ENCODE results near the gene DUS1L.
"Not testable (repeated sequence)": the region's sequence is repeated elsewhere in the genome, so short reads cannot be mapped to it uniquely, and the experiment has no call there.

Gene DUS1L

GRCh38 chr17:82043507-82043906, 22.1 kb downstream of the DUS1L start:
- no peak for DNase-seq (ENCODE audit: low read depth in 2 of 2, low spot score in 1 of 2)

GRCh38 chr17:82042649-82043048, 23.0 kb downstream of the DUS1L start:
- DNase-seq (ENCODE audit: low read depth in 2 of 2, low spot score in 1 of 2), result no peak

GRCh38 chr17:82041144-82041814, 24.3 kb downstream of the DUS1L start:
- no peak for DNase-seq (ENCODE audit: low read depth in 2 of 2, low spot score in 1 of 2)

DNA sequence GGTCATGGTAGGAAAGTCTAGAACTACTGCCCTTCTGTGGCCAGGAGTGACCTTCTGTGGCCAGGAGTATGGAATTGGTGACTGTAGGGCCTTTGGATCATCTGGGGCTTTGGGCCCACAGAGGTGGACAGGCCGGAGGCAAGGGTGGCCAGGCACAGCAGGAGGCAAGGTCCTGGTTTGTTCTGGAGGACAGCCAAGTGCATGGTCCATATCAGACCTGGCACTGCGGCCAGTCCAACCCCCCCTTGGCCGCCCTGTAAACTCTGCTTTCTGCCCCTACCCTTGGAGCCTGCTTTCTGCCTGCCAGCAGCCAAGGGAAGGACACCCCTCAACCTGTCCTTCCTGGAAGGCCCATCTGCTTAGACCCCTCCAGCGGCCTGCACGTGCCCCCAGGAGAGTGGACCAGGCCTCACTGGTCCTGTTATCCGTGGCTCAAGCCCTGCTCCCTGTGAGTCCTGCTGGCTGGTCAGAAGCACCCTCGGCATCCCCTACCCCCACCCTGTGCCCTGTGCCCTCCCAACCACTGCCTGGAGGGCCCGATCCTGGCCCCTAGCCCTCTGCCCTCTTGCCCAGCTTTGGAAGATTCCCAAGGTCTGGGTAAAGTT, 25.8 kb downstream of the DUS1L start:
- DNase-seq (ENCODE audit: low read depth in 2 of 2, low spot score in 1 of 2), result no peak

- not testable (repeated sequence) for DNase-seq (ENCODE audit: low read depth in 2 of 2, low spot score in 1 of 2)
Measured at GRCh38 chr17:82038796-82039409, 26.7 kb downstream of the DUS1L start.

GRCh38 chr17:82037889-82038195, 27.8 kb downstream of the DUS1L start:
- no peak for DNase-seq (ENCODE audit: low read depth in 2 of 2, low spot score in 1 of 2)

- peak; percentile 82 to 90 for DNase-seq (ENCODE audit: low read depth in 2 of 2, low spot score in 1 of 2)
Measured at GRCh38 chr17:82037092-82037888, 28.3 kb downstream of the DUS1L start, which contains the start of gene DCXR. Gene DCXR (minus strand): TSS chr17:82037697. CDS start chr17:82037682, 15 bp downstream.

DNA sequence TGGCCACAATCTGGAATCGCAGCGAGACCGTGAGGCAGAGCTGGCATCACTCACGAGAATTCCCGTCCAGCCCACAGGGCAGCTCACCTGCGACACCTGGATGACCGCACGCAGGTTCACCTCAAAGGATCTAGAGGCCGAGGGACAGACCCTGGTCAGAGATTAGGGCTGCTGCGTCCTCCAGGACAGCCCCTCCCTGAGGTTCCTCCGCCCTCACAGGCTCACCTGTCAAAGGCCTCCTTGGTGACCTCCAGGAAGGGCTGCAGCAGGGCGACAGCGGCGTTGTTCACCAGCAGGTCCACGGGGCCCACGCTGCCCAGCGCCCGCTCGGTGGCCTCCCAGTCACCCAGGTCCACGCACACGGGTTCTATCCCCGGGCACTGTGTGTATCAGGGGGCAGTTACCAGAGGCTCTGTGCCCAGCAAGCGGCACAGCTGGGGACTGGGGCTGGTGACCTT, 28.9 kb downstream of the DUS1L start:
- no peak for DNase-seq (ENCODE audit: low read depth in 2 of 2, low spot score in 1 of 2)

DNA sequence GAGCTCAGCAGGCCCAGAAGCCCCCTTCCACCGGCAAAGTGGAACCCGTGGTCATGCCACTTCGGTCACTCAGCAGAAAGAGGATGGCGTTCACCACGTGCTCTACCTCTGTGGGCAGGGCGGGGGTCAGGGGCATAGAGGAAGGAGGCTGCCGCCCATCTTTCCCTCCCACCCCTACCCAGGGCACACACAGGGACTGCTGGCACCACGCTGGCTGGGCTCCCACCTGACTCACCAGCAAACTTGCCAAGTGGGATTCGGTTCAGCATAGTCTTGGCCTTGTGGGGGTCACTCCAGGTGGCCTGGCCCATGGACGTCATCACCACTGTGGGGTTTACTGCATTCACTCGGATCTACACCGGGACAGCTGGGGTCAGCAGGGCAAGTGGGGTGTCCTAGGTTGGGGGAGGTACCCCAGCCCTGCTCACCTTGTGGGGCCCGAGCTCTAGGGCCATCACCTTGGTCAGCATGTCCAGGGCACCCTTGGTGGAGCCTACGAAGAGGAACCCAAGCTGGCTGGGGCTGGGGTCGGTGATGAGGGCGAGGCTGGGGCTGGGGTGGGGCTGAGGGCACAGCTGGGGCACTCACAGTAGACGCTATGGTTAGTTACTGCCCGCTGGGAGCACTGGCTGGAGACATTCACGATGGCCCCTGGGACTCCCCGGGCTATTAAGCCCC, 29.5 kb downstream of the DUS1L start:
- DNase-seq (ENCODE audit: low read depth in 2 of 2, low spot score in 1 of 2), result no peak

DNA sequence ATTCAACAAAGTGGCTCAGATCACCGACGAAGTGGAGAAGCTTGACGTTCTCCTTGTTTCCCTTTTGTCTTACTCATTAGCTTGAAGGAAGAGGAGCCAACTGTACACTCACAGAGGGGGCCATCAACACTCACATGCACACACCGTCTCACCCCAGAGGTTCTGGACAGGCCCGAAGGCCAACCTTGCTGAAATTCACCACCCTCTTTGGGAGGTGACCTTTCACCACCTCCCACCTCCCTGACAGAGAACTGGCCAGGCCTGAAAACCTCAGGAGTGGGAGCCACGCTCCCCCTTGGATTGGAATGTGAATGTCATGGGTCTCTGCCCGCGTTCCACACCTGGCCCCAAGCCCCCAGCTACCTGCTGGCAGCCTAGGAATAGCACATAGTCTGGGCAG, 30.1 kb downstream of the DUS1L start:
- no peak for DNase-seq (ENCODE audit: low read depth in 2 of 2, low spot score in 1 of 2)

DNA sequence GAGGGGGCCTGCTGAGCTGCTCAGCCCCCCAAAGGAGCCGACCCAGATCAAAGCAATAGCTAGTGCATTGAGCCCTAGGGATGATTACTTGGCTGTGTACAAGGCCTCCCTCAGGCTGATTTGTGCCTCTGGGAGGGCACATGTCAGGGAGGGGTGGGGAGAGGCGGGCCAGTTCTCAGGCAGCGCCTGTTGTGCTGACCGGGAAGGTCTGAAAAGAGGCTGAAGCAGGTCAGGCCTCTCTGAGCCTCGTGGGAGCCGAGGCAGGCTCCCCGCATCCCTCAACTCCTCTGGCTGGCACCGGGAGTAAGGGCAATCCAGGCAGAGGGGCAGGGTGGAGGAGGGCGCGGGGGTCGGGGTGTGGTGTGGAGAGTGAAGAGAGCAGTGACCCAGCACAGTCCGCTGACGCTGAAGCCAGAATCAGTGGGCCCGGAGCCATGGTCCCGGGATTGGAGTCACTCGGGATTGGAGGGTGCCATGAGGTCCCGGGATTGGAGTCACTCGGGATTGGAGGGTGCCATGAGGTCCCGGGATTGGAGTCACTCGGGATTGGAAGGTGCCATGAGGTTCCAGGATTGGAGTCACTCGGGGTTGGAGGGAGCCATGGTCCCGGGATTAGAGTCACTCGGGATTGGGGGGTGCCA, 31.1 kb downstream of the DUS1L start:
- no peak for DNase-seq (ENCODE audit: low read depth in 2 of 2, low spot score in 1 of 2)

- no peak for DNase-seq (ENCODE audit: low read depth in 2 of 2, low spot score in 1 of 2)
Measured at GRCh38 chr17:82033359-82034085, 32.1 kb downstream of the DUS1L start.

DNA sequence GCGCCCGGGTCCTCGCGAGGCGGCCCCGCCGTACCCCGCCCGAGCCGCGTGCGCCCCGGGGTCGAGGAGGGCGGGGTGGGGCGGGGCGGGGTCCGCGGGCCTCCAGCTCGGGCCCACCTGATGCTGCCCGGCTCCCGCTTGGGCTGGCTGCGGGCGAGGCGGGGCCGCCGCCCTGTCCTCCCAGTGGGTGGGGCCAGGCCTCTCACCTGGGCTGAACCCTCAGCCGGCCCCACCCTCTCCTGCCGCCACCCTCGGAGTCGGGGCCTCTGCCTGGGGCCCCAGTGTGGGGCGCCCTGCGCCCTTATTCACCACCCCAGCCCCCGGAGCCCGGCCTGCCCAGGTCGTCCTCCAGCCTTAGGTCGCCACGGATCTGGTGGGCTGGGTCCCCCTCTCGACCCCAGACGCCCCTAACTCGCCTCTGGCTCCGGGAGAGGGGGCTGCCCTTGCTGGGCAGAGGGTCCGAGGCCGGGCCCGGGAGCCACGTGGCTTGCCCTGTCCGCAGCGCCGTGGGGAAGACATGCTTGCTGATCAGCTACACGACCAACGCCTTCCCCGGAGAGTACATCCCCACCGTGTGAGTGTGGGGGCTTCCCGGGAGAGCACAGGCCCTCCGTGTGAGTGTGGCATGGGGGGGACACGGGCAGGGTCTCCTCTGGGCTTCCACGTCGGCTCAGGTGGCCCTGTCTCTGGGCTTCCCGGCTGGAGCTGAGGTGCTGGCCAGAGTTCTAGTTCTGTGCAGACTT, 33.5 kb downstream of the DUS1L start:
- no peak for DNase-seq (ENCODE audit: low read depth in 2 of 2, low spot score in 1 of 2)

- DNase-seq (ENCODE audit: low read depth in 2 of 2, low spot score in 1 of 2), result no peak
Measured at GRCh38 chr17:82031303-82031884, 34.2 kb downstream of the DUS1L start, which contains the start of gene RAC3. Gene RAC3 (plus strand): TSS chr17:82031678. CDS start chr17:82031762, 84 bp downstream.

GRCh38 chr17:82030470-82031302, 34.9 kb downstream of the DUS1L start:
- peak; percentile 53 to 66 for DNase-seq (ENCODE audit: low read depth in 2 of 2, low spot score in 1 of 2)

- no peak for DNase-seq (ENCODE audit: low read depth in 2 of 2, low spot score in 1 of 2)
Measured at GRCh38 chr17:82029990-82030469, 35.6 kb downstream of the DUS1L start.

- DNase-seq (ENCODE audit: low read depth in 2 of 2, low spot score in 1 of 2), result no peak
Measured at GRCh38 chr17:82029391-82029790, 36.2 kb downstream of the DUS1L start.

DNA sequence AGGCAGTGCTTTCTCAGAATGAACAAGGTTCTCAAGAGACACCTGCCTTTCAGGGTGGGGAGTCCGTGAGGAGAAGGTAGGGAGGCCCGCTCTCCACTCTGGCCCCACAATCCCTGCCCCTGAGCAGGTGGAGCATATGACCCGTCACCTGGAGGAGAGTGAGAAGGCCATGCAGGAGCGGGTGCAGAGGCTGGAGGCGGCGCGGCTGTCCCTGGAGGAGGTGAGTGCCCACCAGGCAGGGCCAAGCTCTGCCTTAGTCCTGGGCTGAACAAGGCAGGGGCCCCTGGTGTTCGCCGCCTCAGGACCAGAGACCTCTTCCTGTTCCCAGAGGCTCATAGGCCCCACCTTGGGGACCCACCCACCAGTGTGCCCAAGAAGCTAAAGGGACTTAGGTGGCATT, 36.6 kb downstream of the DUS1L start:
- no peak for DNase-seq (ENCODE audit: low read depth in 2 of 2, low spot score in 1 of 2)

All from stimulated activated CD8-positive, alpha-beta memory T cell treated with anti-CD3 and anti-CD28 coated beads, Interleukin-4, amount 100 ng/mL, for 1 hour (primary cell).